ENCODE data around the gene KIF1B. TPM values are rescaled to one million over a fixed set of nuclear protein-coding genes. Genes with fewer than 3 reads are reported as not detected.
"Not testable (repeated sequence)": the region's sequence is repeated elsewhere in the genome, so short reads cannot be mapped to it uniquely, and the experiment has no call there.

The KIF1B gene
- total RNA-seq, 1 donor = 20.7 TPM

DNA sequence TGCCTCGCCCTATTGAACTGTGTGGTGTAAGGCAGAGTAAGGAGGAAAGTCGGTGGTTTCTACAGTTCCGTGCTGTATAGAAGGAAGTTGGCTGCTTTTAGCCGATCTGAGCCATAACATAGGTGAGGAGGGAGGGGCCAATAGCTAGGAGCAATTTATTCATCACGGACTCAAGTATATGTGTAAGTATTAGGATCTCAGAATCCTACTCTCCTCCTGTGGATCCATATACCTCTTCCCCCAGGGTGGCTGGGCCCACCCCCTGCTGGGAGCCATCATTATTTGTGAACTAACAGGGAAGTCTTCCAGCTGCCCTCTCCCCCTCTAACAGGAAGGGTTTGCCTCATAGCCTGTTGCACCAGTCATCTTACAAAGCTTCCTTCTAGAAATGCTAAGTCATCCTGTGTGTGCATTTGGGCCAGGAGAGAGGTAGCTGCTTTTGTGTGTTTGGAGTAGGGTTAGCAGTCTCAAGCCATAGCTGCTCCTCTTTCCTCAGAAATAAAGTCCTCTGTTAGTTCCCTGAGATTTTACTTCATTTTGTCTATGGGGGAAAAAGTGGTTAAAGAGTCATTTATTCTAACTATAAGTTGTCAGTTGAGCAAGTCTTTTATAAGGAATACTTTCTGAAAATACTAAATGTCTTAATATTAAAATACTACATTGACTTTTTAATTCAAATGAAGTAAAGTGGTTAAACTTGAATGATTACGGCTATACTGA, 205.0 kb downstream of the KIF1B start:
- Histone ChIP-seq H3K4me1 (ENCODE audit: insufficient read depth, low read length) (peaks cover 44% of the 10 kb centered on the region), H3K9me3 (ENCODE audit: low read depth, low read length) (no peaks in the 10 kb centered on the region), H3K4me3 (ENCODE audit: low read length) (no peak overlapping the region), H3K27me3 (ENCODE audit: insufficient read depth, low read length) (no peaks in the 10 kb centered on the region)

DNA sequence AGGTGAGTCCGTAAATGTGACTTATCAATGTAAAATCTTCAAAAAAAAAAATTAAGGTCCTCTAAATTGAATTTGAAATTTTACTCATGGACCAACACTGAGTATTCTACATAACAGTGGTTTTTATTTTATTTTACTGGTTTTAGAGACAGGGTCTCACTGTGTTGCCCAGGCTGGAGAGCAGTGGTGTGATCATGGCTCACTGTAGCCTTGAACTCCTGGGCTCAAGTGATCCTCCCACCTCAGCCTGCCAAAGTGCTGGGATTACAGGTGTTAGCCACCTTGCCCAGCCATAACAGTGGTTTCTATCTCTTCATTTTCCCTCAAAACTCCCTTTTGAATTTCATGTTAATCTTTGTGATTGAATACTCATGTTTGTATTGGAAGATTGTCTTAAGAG, 205.6 kb downstream of the KIF1B start:
- H3K4me3 ChIP-seq (ENCODE audit: low read length); H3K9me3 ChIP-seq (ENCODE audit: low read depth, low read length); H3K27me3 ChIP-seq (ENCODE audit: insufficient read depth, low read length): not testable (repeated sequence)
- peaks cover 44% of the 10 kb centered on the region for H3K4me1 ChIP-seq (ENCODE audit: insufficient read depth, low read length)

DNA sequence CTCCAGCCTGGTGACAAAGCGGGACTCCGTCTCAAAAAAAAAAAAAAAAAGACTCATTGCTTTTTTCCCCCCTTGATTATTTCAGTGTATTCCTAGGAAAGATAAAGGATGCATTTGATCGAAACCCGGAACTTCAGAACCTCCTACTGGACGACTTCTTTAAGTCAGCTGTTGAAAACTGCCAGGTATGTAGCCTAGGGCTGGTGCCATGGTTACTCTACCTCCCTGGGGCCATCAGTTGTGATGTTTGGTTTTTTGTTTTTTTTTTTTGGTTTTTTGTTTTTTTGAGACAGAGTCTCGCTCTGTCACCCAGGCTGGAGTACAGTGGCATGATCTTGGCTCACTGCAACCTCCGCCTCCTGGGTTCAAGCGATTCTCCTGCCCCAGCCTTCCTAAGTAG, 208.4 kb downstream of the KIF1B start:
- not testable (repeated sequence) for H3K27me3 ChIP-seq (ENCODE audit: insufficient read depth, low read length); H3K4me3 ChIP-seq (ENCODE audit: low read length); H3K9me3 ChIP-seq (ENCODE audit: low read depth, low read length)
- peaks cover 28% of the 10 kb centered on the region for H3K4me1 ChIP-seq (ENCODE audit: insufficient read depth, low read length)

DNA sequence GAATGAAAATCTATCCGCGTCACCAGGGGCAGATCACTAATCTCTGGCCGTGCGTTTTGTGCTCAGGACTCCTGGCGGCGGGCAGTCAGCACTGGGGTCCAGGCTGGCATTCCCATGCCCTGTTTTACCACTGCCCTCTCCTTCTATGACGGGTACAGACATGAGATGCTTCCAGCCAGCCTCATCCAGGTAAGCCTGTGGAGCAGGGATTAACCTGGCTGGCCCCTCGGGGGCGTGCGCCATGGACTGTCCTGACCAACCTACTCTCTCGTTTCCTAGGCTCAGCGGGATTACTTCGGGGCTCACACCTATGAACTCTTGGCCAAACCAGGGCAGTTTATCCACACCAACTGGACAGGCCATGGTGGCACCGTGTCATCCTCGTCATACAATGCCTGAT, 209.0 kb downstream of the KIF1B start:
- Histone ChIP-seq H3K4me3 (ENCODE audit: low read length) (no peak overlapping the region), H3K9me3 (ENCODE audit: low read depth, low read length) (no peaks in the 10 kb centered on the region), H3K4me1 (ENCODE audit: insufficient read depth, low read length) (peaks cover 22% of the 10 kb centered on the region), H3K27me3 (ENCODE audit: insufficient read depth, low read length) (no peaks in the 10 kb centered on the region)

DNA sequence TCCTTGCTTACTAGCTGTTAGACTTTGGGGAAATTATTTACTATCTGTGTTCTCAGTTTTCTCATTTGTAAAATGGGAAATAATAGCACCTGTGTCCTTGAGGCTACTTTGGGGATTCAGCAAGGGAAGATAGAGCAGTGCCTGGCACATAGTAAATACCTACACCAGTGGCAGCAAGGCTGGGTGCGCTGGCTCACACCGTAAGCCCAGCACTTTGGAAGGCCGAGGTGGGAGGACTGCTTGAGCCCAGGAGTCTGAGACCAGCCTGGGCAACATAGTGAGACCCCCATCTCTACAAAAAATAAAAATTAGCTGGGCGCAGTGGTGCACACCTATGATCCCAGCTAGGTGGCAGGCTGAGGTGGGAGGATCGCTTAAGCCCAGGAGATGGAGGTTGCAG, 211.3 kb downstream of the KIF1B start:
- Histone ChIP-seq H3K27me3 (ENCODE audit: insufficient read depth, low read length) (no peaks in the 10 kb centered on the region), H3K4me3 (ENCODE audit: low read length) (no peak overlapping the region), H3K4me1 (ENCODE audit: insufficient read depth, low read length) (peaks cover 2% of the 10 kb centered on the region), H3K9me3 (ENCODE audit: low read depth, low read length) (no peaks in the 10 kb centered on the region)

DNA sequence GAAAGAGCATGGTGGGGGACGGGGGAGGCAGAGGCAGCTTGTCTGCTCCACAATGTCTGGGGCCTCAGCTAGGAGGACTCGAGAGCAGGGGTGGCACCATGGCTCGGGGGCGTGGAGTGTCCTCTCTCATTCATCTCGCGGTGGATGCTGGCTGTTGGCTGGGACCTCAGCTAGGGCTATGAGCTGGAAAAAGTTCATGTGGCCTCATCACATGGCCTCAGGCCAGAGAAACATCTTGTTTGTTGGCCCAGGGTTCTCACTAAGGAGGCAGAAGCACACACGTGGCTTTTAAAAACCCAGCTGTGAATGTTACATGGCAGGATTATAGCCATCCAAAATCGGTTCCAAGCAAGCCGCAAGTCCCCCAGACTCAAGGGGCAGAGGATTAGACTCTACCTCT, 213.7 kb downstream of the KIF1B start:
- Histone ChIP-seq H3K4me1 (ENCODE audit: insufficient read depth, low read length) (peaks cover 9% of the 10 kb centered on the region), H3K27me3 (ENCODE audit: insufficient read depth, low read length) (no peaks in the 10 kb centered on the region), H3K9me3 (ENCODE audit: low read depth, low read length) (no peaks in the 10 kb centered on the region), H3K4me3 (ENCODE audit: low read length) (no peak overlapping the region)

DNA sequence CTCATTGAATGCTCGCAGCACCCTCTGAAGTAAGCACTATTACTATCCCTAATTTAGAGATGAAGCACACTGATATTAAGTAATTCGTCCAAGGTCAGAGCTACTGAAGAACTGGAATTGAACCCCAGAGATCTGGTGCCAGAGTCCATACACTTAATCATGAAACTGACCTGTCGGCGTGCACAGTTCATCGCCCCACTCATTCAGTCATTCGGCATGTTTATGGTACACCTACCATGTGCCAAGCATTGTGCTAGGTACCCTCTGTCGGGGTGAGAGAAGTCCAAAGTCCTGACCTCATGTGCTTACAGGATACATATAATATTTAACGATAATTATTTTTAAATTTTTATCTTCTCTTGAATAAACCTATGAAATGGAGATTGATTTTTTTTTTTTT, 214.3 kb downstream of the KIF1B start:
- Histone ChIP-seq H3K9me3 (ENCODE audit: low read depth, low read length) (no peaks in the 10 kb centered on the region), H3K4me3 (ENCODE audit: low read length) (no peak overlapping the region), H3K4me1 (ENCODE audit: insufficient read depth, low read length) (peaks cover 12% of the 10 kb centered on the region), H3K27me3 (ENCODE audit: insufficient read depth, low read length) (no peaks in the 10 kb centered on the region)

DNA sequence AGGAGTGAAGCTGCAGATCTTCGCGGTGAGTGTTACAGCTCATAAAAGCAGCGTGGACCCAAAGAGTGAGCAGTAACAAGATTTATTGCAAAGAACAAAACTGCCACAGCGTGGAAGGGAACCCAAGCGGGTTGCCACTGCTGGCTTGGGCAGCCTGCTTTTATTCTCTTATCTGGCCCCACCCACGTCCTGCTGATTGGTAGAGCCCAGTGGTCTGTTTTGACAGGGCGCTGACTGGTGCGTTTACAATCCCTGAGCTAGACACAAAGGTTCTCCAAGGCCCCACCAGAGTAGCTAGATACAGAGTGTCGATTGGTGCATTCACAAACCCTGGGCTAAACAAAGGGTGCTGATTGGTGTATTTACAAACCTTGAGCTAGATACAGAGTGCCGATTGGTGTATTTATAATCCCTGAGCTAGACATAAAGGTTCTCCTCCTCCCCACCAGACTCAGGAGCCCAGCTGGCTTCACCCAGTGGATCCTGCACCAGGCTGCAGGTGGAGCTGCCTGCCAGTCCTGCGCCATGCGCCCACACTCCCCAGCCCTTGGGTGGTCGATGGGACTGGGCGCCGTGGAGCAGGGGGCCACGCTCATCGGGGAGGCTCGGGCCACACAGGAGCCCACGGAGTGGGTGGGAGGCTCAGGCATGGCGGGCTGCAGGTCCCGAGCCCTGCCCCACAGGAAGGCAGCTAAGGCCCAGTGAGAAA, 215.6 kb downstream of the KIF1B start:
- not testable (repeated sequence) for H3K4me3 ChIP-seq (ENCODE audit: low read length); H3K27me3 ChIP-seq (ENCODE audit: insufficient read depth, low read length); H3K9me3 ChIP-seq (ENCODE audit: low read depth, low read length)
- peaks cover 22% of the 10 kb centered on the region for H3K4me1 ChIP-seq (ENCODE audit: insufficient read depth, low read length)

DNA sequence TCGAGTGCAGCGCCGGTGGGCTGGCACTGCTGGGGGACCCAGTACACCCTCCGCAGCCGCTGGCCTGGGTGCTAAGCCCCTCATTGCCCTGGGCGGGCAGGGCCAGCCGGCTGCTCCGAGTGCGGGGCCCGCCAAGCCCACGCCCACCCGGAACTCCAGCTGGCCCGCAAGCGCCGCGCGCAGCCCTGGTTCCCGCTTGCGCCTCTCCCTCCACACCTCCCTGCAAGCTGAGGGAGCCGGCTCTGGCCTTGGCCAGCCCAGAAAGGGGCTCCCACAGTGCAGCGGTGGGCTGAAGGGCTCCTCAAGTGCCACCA, 216.1 kb downstream of the KIF1B start:
- peaks cover 27% of the 10 kb centered on the region for H3K4me1 ChIP-seq (ENCODE audit: insufficient read depth, low read length)
- not testable (repeated sequence) for H3K27me3 ChIP-seq (ENCODE audit: insufficient read depth, low read length); H3K4me3 ChIP-seq (ENCODE audit: low read length); H3K9me3 ChIP-seq (ENCODE audit: low read depth, low read length)

DNA sequence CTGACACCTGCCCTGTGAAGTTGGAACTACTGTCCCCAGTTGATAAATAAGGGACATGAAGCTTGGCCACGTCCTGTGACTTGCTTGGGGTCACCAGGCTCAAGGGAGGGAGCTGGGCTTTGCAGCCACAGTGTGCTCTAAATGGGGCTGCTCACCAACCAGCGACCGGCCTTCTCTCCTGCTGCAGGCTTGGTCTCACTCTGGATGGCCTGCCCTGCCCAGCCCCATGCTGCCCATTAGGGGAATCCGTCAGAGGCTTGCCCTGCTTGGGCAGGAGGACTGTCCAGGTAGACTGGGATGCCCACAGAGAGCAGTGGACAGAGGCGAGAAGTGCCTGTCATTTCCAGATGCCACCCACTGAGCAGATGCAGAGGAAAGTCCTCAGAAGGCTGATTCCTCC, 218.6 kb downstream of the KIF1B start:
- peaks cover 29% of the 10 kb centered on the region for H3K4me1 ChIP-seq (ENCODE audit: insufficient read depth, low read length)

DNA sequence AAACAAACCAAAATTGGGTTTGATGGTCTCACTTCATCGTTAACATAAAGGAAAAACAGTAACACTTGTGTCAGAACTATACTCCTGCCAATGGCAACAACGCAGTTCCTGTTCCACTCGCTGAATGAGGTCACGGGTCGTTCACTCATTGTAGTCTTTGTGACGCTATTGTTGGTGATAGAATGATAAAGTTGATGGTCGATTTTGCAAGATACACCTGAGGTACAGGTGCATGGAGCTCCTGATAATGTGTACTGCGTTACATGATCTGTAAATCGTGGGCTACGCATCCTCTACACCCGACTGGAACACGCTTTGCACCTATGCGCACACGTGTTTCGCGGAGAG, 219.5 kb downstream of the KIF1B start:
- peaks cover 29% of the 10 kb centered on the region for H3K4me1 ChIP-seq (ENCODE audit: insufficient read depth, low read length)
- H3K9me3 ChIP-seq (ENCODE audit: low read depth, low read length) = no peaks in the 10 kb centered on the region
- no peaks in the 10 kb centered on the region for H3K27me3 ChIP-seq (ENCODE audit: insufficient read depth, low read length)
- H3K4me3 ChIP-seq (ENCODE audit: low read length) = peak overlapping the region; percentile 60

More for the DNA sequence above, 218.6 kb downstream of the KIF1B start:
- no peaks in the 10 kb centered on the region for H3K27me3 ChIP-seq (ENCODE audit: insufficient read depth, low read length)
- H3K9me3 ChIP-seq (ENCODE audit: low read depth, low read length) = no peaks in the 10 kb centered on the region
- no peak overlapping the region for H3K4me3 ChIP-seq (ENCODE audit: low read length)

DNA sequence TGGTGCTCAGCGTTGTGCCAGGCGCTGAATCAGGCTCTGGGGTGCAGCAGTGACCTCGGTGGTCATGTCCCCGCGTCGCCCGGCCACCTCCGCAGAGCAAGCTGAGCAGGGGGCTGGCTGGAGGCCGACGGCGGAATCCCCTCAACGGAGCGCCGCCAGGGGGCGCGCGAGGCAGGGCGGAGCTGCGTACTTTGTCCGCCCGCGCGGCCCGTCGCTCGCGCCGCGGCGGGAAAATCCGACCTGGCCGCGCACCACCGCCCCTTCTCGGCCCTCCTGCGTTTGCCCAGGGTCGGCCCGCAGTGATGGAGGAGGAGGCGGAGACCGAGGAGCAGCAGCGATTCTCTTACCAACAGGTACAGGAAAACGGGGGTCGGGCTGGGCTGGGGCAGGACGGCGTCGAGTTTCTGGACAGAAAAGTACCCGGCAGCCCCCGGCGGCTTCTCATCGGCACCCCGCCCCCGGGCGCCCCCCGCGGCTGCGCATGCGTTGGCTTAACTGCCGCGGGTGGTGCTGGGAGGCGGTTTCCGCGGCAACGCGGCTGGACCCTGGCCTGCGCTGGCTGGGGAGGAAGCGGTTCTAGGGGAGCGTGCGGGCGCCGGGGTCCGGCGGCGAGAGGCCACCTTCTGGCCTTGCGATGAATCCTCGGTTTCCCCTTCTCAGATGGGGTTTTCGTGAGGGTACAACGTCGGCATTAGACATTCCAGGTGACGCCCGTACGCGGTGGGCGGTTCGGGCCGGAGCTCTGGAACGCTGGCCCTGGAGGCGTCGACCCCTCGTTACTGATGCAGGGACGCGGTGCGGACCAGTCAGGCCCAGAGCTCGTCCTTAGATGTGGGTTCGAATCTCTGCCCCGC, 220.1 kb downstream of the KIF1B start, which contains the start of gene CENPS:
CENPS (plus strand) TSS at position 218 of the 854 bp plus-strand sequence; CDS start at position 303, 85 bp downstream.
- Histone ChIP-seq H3K4me1 (ENCODE audit: insufficient read depth, low read length) (peaks cover 29% of the 10 kb centered on the region), H3K27me3 (ENCODE audit: insufficient read depth, low read length) (no peaks in the 10 kb centered on the region), H3K9me3 (ENCODE audit: low read depth, low read length) (no peaks in the 10 kb centered on the region), H3K4me3 (ENCODE audit: low read length) (peak within 1 kb of the TSS; percentile 60)

Other genes with a start within 250 kb of the KIF1B start
- 19.1 TPM for gene RBP7, start 213.3 kb upstream of the KIF1B start, total RNA-seq
- 26.7 TPM for gene UBE4B, start 177.6 kb upstream of the KIF1B start, total RNA-seq
- 67.1 TPM for gene PGD, start 188.5 kb downstream of the KIF1B start, total RNA-seq
- gene CENPS, start 219.9 kb downstream of the KIF1B start, total RNA-seq = 1.8 TPM
- gene CORT, start 239.5 kb downstream of the KIF1B start, total RNA-seq = 0.10 TPM